Activated CD4-positive, alpha-beta T cell treated with anti-CD3 and anti-CD28 coated beads, Interleukin-2, amount 10 ng/mL, durations not matched to agents 7 days and 5 days (primary cell): Measurements from ENCODE around the gene BCL11A. TPM values are rescaled to one million over a fixed set of nuclear protein-coding genes. Genes with fewer than 3 reads are reported as not detected.

Experiments
- CTCF ChIA-PET: fragments of 350-600 bp; sonication (Branson Sonifier 250); formaldehyde crosslinking; loops from one replicate; lab custom pipeline; 2021; ENCODE audit warnings: antibody characterized with exemption; lab: Charles Lee
- POLR2A ChIA-PET: fragments of 350-600 bp; sonication (Branson Sonifier 250); formaldehyde crosslinking; loops from one replicate; lab custom pipeline; 2021; ENCODE audit warnings: antibody characterized with exemption; lab: Charles Lee
- DNase-seq: peaks from one replicate; pipeline ENCODE4 v3.0.0-alpha.2; 2020
- H3K27ac Mint-ChIP-seq: one replicate; pipeline ENCODE4 v1.8.0; 2021; ENCODE audit warnings: mild to moderate bottlenecking, moderate library complexity, mixed read lengths
- H3K27me3 Mint-ChIP-seq: one replicate; pipeline ENCODE4 v1.8.0; 2021; ENCODE audit warnings: mixed read lengths
- H3K36me3 Mint-ChIP-seq: one replicate; pipeline ENCODE4 v1.8.0; 2021; ENCODE audit warnings: low read depth, mixed read lengths
- H3K4me1 Mint-ChIP-seq: one replicate; pipeline ENCODE4 v1.8.0; 2021; ENCODE audit warnings: mixed read lengths
- H3K4me3 Mint-ChIP-seq: one replicate; pipeline ENCODE4 v1.8.0; 2021; ENCODE audit warnings: mild to moderate bottlenecking, moderate library complexity, mixed read lengths
- H3K9me3 Mint-ChIP-seq: one replicate; pipeline ENCODE4 v1.8.0; 2021; ENCODE audit warnings: mixed read lengths
- total RNA-seq, 2 experiments: library from RNA; stranded (reverse); gene quantifications; one replicate each; pipeline ENCODE4 v1.2.3, GENCODE V29; 2021

Gene BCL11A
- total RNA-seq, 2 experiments from 2014 or later, result 0.04 to 0.30 TPM

DNA sequence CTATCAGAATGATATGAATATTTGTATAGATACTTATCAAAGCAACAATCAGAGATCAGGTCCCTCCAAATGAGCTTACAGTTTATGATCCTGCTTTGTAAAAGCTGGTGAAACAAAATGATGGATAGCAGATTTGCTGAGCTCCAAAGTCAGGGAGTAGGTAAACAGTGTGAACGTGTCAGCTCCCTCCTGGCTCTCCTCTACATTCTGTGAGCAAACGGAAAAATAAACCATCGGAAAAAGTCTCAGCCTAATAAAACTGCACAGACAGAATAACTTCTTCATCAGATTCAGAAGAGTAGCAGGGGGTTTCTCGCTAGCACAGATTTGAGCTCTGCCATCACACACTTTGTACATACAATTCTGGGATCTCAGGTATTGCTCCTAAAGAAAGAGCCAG is 51.3 kb downstream of the BCL11A start:
- CTCF ChIA-PET, result no interaction called here
- Mint-ChIP-seq H3K4me1 (peaks cover 15% of the 10 kb centered on the region), H3K4me3 (no peak overlapping the region), H3K27ac (no peak overlapping the region), H3K36me3 (no peaks in the 10 kb centered on the region), H3K9me3 (no peaks in the 10 kb centered on the region), H3K27me3 (peaks cover 5% of the 10 kb centered on the region)
- no peak for DNase-seq
- POLR2A ChIA-PET, result no interaction called here

DNA sequence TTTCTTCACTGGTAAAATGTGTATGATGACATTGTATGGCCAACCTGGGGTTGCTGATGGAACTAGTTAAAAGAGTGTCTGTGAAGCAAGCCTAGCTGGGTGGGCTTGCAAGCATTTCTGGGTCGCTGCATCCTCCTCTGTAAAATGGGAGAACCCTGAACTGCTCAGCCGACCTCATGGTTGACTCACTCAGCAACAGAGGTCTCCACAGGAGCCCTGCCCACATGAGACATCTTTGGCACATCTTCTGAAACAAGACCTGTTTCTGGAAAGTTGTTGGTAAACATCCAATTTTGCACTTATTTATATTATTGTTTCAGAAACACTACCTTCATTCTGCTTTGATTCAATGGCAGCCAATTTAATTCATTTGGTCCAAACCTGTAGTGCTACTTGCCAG is 52.6 kb downstream of the BCL11A start:
- no peak overlapping the region for H3K4me3 Mint-ChIP-seq
- H3K27ac Mint-ChIP-seq, result no peak overlapping the region
- no peaks in the 10 kb centered on the region for H3K36me3 Mint-ChIP-seq
- POLR2A ChIA-PET, result no interaction called here
- peaks cover 5% of the 10 kb centered on the region for H3K27me3 Mint-ChIP-seq
- CTCF ChIA-PET, result no interaction called here
- H3K4me1 Mint-ChIP-seq, result peaks cover 15% of the 10 kb centered on the region
- no peak for DNase-seq
- H3K9me3 Mint-ChIP-seq, result no peaks in the 10 kb centered on the region

DNA sequence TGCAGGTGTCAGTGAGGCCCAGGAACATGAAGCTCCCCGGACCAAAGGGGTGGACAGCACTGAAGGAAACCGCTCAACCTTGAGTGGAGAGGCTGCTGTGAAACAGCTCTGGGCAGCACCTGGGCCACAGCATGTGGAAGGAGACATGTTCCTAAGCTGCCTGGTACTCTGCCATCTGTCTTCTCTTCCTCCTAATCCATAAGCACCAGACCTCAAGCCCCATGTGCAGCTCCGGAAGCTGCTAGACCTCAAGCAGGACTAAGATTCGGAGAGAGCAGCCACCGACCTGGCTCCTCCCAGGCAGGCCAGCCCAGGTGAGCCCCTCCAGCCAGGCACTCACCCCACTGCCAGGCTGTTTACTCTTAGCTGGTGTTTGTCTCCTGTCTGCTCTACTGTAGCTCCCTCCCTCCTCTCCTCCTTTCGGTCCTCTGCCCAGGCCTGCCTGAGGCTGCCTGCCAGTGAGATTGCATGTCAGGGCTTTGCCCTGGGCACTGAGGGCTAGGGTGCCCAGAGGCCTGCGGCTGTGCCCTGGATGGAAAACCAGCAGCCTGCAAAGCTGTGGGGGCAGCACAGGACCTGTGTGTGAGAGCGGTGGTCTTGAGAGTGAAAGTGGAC is 53.7 kb downstream of the BCL11A start:
- ChIA-PET POLR2A (no interaction called here), CTCF (interaction anchor here (1.2 kb wide), 1 partner anchor 10 kb away, joined by 4 read pairs; no protein-coding TSS in a partner anchor)
- no peaks in the 10 kb centered on the region for H3K9me3 Mint-ChIP-seq
- H3K4me3 Mint-ChIP-seq, result no peak overlapping the region
- no peaks in the 10 kb centered on the region for H3K36me3 Mint-ChIP-seq
- no peak for DNase-seq
- no peak overlapping the region for H3K27ac Mint-ChIP-seq
- peaks cover 15% of the 10 kb centered on the region for H3K4me1 Mint-ChIP-seq
- peaks cover 5% of the 10 kb centered on the region for H3K27me3 Mint-ChIP-seq

DNA sequence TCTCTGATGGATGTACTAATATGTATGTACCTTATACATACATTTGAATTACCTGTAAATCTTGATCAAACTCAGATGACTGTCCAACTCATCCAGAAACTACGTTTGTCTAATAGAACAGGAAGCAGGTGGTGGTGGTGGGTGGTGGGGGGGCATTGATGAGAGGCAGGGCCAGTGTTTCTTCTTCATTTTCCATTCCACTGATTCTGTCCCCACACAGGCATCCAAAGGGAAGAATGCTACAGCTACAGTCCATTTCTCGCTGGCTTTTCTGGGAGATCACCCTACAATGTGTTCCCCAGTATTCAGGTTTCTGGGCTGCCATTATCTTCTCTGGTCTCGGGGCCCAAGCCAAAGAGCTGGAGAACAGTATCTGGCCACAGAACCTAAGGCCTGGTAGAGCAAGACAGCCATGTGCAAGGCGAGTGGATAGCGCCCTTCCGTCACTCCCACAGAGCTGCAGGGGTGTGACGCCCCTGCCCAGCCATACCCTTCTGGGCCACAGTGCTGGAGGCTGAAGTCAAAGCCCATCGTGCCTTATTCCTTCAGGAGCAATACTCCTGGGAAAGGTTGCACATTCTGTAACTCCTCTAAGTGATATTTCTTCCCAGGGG is 54.5 kb downstream of the BCL11A start:
- ChIA-PET POLR2A (no interaction called here), CTCF (interaction anchor here (1.2 kb wide), 1 partner anchor 9 kb away, joined by 4 read pairs; no protein-coding TSS in a partner anchor)
- Mint-ChIP-seq H3K4me1 (peaks cover 15% of the 10 kb centered on the region), H3K4me3 (no peak overlapping the region), H3K9me3 (no peaks in the 10 kb centered on the region), H3K27me3 (peaks cover 5% of the 10 kb centered on the region), H3K27ac (no peak overlapping the region), H3K36me3 (no peaks in the 10 kb centered on the region)
- DNase-seq, result no peak

DNA sequence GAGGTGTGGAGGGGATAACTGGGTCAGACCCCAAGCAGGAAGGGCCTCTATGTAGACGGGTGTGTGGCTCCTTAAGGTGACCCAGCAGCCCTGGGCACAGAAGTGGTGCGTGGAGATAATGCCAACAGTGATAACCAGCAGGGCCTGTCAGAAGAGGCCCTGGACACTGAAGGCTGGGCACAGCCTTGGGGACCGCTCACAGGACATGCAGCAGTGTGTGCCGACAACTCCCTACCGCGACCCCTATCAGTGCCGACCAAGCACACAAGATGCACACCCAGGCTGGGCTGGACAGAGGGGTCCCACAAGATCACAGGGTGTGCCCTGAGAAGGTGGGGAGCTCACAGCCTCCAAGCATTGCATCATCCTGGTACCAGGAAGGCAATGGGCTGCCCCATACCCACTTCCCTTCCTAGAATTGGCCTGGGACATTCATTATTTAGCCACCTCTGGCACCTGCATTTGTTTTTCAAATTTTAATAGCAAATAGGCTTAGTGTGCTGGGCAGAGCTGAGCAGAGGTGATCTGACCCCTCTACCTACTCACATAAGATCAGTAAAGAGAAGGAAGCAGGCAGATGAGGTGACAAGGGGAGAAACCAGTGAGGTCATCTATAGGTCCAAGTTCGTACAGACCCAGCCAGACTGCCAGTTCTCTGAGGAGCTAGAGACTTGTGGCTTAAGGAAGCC is 55.2 kb downstream of the BCL11A start:
- CTCF ChIA-PET, result no interaction called here
- Mint-ChIP-seq H3K36me3 (no peaks in the 10 kb centered on the region), H3K9me3 (no peaks in the 10 kb centered on the region), H3K27ac (no peak overlapping the region), H3K27me3 (peaks cover 5% of the 10 kb centered on the region), H3K4me3 (no peak overlapping the region), H3K4me1 (peaks cover 15% of the 10 kb centered on the region)
- POLR2A ChIA-PET, result no interaction called here
- no peak for DNase-seq

DNA sequence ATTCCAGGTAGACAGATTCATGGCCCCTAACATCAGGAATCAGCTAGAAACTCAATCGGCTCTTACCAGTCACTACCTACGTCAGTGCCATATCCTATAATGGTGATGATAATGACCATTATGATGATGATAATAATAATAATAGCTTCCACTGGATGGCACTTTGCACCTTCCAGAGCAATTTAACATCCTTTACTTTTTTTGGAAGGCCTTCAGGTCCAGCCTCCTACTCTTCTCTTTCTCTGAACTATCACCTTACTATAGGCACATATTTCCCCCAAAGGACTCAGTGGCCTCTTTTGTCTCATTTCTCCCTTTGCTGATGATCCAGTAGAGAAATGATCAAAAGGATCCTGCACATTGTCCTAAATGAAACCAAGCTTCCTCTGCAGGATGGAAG is 56.0 kb downstream of the BCL11A start:
- Mint-ChIP-seq H3K36me3 (no peaks in the 10 kb centered on the region), H3K27ac (no peak overlapping the region), H3K4me1 (peaks cover 15% of the 10 kb centered on the region), H3K9me3 (no peaks in the 10 kb centered on the region), H3K4me3 (no peak overlapping the region), H3K27me3 (peaks cover 3% of the 10 kb centered on the region)
- DNase-seq, result no peak
- CTCF ChIA-PET, result interaction anchor here (1.0 kb wide), 1 partner anchor 19 kb away, joined by 3 read pairs; no protein-coding TSS in a partner anchor
- POLR2A ChIA-PET, result no interaction called here

DNA sequence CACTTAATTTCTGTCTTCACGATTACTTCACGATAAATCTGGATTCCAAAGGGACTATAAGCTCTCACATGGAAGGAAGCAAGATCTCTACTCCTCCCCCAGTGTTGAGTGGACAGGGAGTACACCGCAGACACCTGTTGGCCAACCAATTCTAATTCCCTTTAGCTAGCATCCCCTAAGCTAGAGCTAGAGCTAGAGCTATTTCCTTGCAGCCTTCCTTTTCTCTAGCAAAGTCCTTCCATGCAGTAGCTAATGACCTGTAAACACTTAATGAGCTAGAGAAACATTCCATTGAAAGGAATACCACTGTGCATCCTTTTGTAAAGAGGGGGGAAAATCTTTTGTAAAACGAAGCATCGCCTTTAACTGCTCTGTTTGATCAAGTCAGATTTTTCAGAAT is 56.5 kb downstream of the BCL11A start:
- CTCF ChIA-PET, result interaction anchor here (1.0 kb wide), 1 partner anchor 19 kb away, joined by 3 read pairs; no protein-coding TSS in a partner anchor
- H3K27ac Mint-ChIP-seq, result no peak overlapping the region

DNA sequence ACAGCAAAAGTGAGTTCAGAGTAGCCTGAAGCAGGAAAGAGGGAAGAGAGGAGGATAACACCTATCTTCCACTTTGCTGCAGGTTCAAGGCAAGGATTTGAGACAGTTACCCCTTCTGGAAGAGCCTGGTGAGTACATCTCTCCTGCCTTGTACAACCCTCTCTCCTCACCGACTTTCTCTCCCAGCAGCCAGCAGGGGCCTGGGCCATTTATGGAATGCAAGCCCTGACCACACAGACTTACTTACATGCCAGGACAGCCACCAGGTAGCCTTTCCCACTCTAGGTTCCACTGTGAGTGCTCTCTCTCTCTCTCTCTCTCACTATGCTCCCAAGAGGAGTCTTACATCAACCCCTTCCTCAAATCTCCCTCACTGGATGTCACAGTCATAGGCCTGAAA is 57.0 kb downstream of the BCL11A start:
- CTCF ChIA-PET, result interaction anchor here (1.0 kb wide), 1 partner anchor 20 kb away, joined by 3 read pairs; no protein-coding TSS in a partner anchor
- Mint-ChIP-seq H3K36me3 (no peaks in the 10 kb centered on the region), H3K27ac (no peak overlapping the region), H3K9me3 (no peaks in the 10 kb centered on the region), H3K27me3 (peaks cover 3% of the 10 kb centered on the region), H3K4me1 (peaks cover 15% of the 10 kb centered on the region), H3K4me3 (no peak overlapping the region)
- POLR2A ChIA-PET, result no interaction called here
- no peak for DNase-seq

More for the DNA sequence above, 56.5 kb downstream of the BCL11A start:
- no peaks in the 10 kb centered on the region for H3K9me3 Mint-ChIP-seq
- H3K4me1 Mint-ChIP-seq, result peaks cover 15% of the 10 kb centered on the region
- H3K27me3 Mint-ChIP-seq, result peaks cover 3% of the 10 kb centered on the region
- DNase-seq, result no peak
- POLR2A ChIA-PET, result no interaction called here
- no peaks in the 10 kb centered on the region for H3K36me3 Mint-ChIP-seq
- no peak overlapping the region for H3K4me3 Mint-ChIP-seq

DNA sequence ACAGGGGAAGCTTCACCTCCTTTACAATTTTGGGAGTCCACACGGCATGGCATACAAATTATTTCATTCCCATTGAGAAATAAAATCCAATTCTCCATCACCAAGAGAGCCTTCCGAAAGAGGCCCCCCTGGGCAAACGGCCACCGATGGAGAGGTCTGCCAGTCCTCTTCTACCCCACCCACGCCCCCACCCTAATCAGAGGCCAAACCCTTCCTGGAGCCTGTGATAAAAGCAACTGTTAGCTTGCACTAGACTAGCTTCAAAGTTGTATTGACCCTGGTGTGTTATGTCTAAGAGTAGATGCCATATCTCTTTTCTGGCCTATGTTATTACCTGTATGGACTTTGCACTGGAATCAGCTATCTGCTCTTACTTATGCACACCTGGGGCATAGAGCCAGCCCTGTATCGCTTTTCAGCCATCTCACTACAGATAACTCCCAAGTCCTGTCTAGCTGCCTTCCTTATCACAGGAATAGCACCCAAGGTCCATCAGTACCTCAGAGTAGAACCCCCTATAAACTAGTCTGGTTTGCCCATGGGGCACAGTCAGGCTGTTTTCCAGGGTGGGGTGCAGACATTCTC is 58.3 kb downstream of the BCL11A start:
- ChIA-PET POLR2A (no interaction called here), CTCF (no interaction called here)
- H3K4me3 Mint-ChIP-seq, result no peak overlapping the region
- no peak overlapping the region for H3K27ac Mint-ChIP-seq
- H3K9me3 Mint-ChIP-seq, result no peaks in the 10 kb centered on the region
- H3K27me3 Mint-ChIP-seq, result no peaks in the 10 kb centered on the region
- H3K36me3 Mint-ChIP-seq, result no peaks in the 10 kb centered on the region
- DNase-seq, result no peak
- peaks cover 15% of the 10 kb centered on the region for H3K4me1 Mint-ChIP-seq

DNA sequence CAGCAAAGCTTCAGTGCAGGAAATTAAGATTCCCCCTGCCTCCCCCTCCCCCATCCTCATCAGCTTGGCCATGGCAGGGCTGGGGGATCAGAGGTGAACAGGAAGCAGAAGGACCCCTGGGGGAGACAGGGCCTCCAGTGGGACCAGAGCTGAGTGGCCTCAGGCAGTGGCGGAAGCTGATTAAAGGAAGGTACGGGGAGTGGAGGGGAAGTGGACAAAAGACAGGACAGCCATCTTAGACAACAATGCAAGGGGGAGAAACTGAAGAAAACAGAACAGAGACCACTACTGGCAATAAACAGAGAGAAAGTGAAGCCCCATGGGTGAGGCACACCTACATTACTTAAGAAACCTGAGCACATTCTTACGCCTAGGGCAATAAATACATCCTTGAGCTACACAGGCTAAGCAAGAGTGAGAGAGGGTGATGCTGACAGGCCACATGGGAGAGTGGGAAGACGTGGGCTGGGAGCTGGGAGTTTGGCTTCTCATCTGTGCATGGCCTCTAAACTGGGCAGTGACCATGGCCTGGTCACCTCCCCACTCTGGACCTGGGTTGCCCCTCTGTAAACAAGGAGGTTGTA is 59.6 kb downstream of the BCL11A start:
- Mint-ChIP-seq H3K9me3 (no peaks in the 10 kb centered on the region), H3K4me3 (no peak overlapping the region), H3K27me3 (no peaks in the 10 kb centered on the region), H3K4me1 (peaks cover 10% of the 10 kb centered on the region), H3K27ac (no peak overlapping the region), H3K36me3 (no peaks in the 10 kb centered on the region)
- ChIA-PET POLR2A (no interaction called here), CTCF (no interaction called here)
- no peak for DNase-seq

DNA sequence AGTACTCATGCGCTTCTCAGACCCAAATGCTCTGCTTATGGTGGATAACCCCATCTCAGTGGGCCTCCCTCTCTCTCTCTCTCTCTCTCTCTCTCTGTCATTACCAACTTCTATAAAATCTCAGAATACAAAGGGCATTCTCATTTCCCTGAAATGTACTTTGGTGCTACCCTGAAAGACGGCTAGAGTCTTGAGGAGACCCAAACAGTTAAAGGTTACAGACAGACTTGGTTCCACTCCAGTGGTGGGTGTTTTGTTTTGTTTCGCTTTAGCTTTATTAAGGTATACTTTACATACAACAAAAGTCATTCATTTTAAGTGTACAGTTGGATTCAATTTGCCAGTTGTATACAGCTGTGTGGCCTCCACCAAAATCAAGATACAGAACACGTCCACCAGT is 60.9 kb downstream of the BCL11A start:
- ChIA-PET POLR2A (no interaction called here), CTCF (no interaction called here)
- no peaks in the 10 kb centered on the region for H3K4me1 Mint-ChIP-seq
- no peaks in the 10 kb centered on the region for H3K9me3 Mint-ChIP-seq
- H3K27me3 Mint-ChIP-seq, result peaks cover 4% of the 10 kb centered on the region
- H3K36me3 Mint-ChIP-seq, result no peaks in the 10 kb centered on the region
- no peak overlapping the region for H3K4me3 Mint-ChIP-seq
- H3K27ac Mint-ChIP-seq, result no peak overlapping the region
- DNase-seq, result no peak

DNA sequence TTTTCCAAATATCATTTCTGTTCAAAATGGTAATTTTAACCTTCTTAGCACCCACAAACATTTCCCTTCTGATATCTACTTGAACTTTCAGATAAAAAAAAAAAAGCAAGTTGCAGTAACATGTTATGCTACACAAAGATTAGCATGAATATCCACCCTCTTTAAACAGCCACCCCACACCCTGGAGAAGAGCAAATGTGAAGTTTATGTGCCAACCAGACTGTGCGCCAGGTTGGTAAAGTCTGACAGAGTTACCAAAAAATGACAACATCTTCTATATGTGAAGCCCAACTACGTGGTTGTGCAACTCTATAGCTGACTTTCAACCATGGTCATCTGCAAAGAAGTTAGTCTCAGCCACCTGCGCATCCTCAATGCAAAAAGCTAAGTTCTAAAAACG is 62.6 kb downstream of the BCL11A start:
- peaks cover 4% of the 10 kb centered on the region for H3K27me3 Mint-ChIP-seq
- H3K36me3 Mint-ChIP-seq, result no peaks in the 10 kb centered on the region
- DNase-seq, result no peak
- no peak overlapping the region for H3K27ac Mint-ChIP-seq
- ChIA-PET CTCF (interaction anchor here (0.7 to 1.6 kb wide), 2 partner anchors 9 to 370 kb away, joined by 3 to 4 read pairs; no protein-coding TSS in a partner anchor), POLR2A (no interaction called here)
- no peak overlapping the region for H3K4me3 Mint-ChIP-seq
- H3K9me3 Mint-ChIP-seq, result no peaks in the 10 kb centered on the region
- no peaks in the 10 kb centered on the region for H3K4me1 Mint-ChIP-seq
